A673 (cell line): ENCODE measurements around the gene CDC42EP4. TPM values are rescaled to one million over a fixed set of nuclear protein-coding genes. Genes with fewer than 3 reads are reported as not detected.
"Not testable (repeated sequence)": the region's sequence is repeated elsewhere in the genome, so short reads cannot be mapped to it uniquely, and the experiment has no call there.

Source experiments
- BruUV-seq: library from RNA; stranded (reverse); fragments of 400-500 nt; replicated peaks from 2 replicates; lab custom pipeline; 2021; lab: Mats Ljungman, UMichigan
- CTCF ChIA-PET: fragments of 300-600 bp; sonication (Branson Sonifier 250); formaldehyde crosslinking; loops from one replicate; lab custom pipeline; 2022; ENCODE audit warnings: antibody characterized with exemption; lab: Charles Lee
- POLR2A ChIA-PET: fragments of 300-600 bp; sonication (Branson Sonifier 250); formaldehyde crosslinking; loops from one replicate; lab custom pipeline; 2022; ENCODE audit warnings: antibody characterized with exemption; ENCODE audit not compliant: low non-redundant PET; lab: Charles Lee
- DNase-seq: peaks from one replicate; pipeline ENCODE4 v3.0.0-alpha.2; 2015; ENCODE audit warnings: low spot score
- H3K27ac ChIP-seq: fragments of 200-600 bp; sonication (generic); 2 replicates; pipeline ENCODE4 v1.5.1; 2016; ENCODE audit warnings: mixed run types, low read depth, mild to moderate bottlenecking, mixed read lengths, antibody characterized with exemption, low read length; ENCODE audit not compliant: poor library complexity, severe bottlenecking
- H3K27me3 ChIP-seq: fragments of 200-600 bp; sonication (generic); replicated peaks from 2 replicates; pipeline ENCODE4 v1.6.1; 2017; ENCODE audit warnings: mixed run types, low read depth, mild to moderate bottlenecking, mixed read lengths, antibody characterized with exemption, low read length; ENCODE audit not compliant: insufficient read depth, poor library complexity
- H3K36me3 ChIP-seq: fragments of 200-600 bp; sonication (generic); 2 replicates; pipeline ENCODE4 v1.6.1; 2016; ENCODE audit warnings: mixed run types, mild to moderate bottlenecking, mixed read lengths, antibody characterized with exemption, low read length; ENCODE audit not compliant: insufficient read depth, poor library complexity, severe bottlenecking
- H3K4me1 ChIP-seq: fragments of 200-600 bp; sonication (generic); 2 replicates; pipeline ENCODE4 v1.6.1; 2017; ENCODE audit warnings: mixed run types, mild to moderate bottlenecking, mixed read lengths, antibody characterized with exemption, low read length; ENCODE audit not compliant: insufficient read depth, poor library complexity, severe bottlenecking
- H3K4me3 ChIP-seq: fragments of 200-600 bp; sonication (generic); 2 replicates; pipeline ENCODE4 v1.5.1; 2016; ENCODE audit warnings: low read depth, mixed run types, mild to moderate bottlenecking, mixed read lengths, low read length; ENCODE audit not compliant: poor library complexity, severe bottlenecking
- H3K9me3 ChIP-seq: fragments of 200-600 bp; sonication (generic); 2 replicates; pipeline ENCODE4 v1.6.1; 2016; ENCODE audit warnings: mixed run types, low read depth, mild to moderate bottlenecking, mixed read lengths, antibody characterized with exemption, low read length; ENCODE audit not compliant: poor library complexity, severe bottlenecking
- EZH2 ChIP-seq: fragments of 200-600 bp; sonication (generic); IDR thresholded peaks from 2 replicates; pipeline ENCODE4 v1.6.1; 2017; ENCODE audit warnings: borderline replicate concordance, low read depth, mild to moderate bottlenecking, mixed read lengths, antibody characterized with exemption, low read length; ENCODE audit not compliant: poor library complexity, severe bottlenecking
- intact Hi-C: fragments of 100-400 bp; cut with micrococcal nuclease; formaldehyde crosslinking; loops from one replicate; pipeline ENCODE4 v1.10.0; 2022; ENCODE audit not compliant: unreplicated experiment
- total RNA-seq: library from RNA; stranded (reverse); gene quantifications from 2 replicates; pipeline ENCODE4 v1.2.3, GENCODE V29; 2021
- TF ChIP-seq, protein P1 (sequence below): fragments of 300-800, 200-600 bp; sonication (generic); conservative IDR thresholded peaks from 2 replicates; pipeline ENCODE4 v1.5.1; 2017; ENCODE audit warnings: low read depth, mild to moderate bottlenecking, antibody characterized with exemption, low read length, moderate library complexity, mixed read lengths

Gene CDC42EP4
- total RNA-seq, 1 experiment from 2014 or later, result 37.5 TPM

- Histone ChIP-seq H3K27me3 (no peaks in the 10 kb centered on the region), H3K4me1 (peaks cover 4% of the 10 kb centered on the region), H3K27ac (no peak overlapping the region), H3K4me3 (no peak overlapping the region), H3K36me3 (no peaks in the 10 kb centered on the region), H3K9me3 (no peaks in the 10 kb centered on the region)
- intact Hi-C loops, result no loop called here
- DNase-seq, result no peak
- BruUV-seq, result no TSS peak
- no peak for TF ChIP-seq EZH2
- TF ChIP-seq, protein P1, sequence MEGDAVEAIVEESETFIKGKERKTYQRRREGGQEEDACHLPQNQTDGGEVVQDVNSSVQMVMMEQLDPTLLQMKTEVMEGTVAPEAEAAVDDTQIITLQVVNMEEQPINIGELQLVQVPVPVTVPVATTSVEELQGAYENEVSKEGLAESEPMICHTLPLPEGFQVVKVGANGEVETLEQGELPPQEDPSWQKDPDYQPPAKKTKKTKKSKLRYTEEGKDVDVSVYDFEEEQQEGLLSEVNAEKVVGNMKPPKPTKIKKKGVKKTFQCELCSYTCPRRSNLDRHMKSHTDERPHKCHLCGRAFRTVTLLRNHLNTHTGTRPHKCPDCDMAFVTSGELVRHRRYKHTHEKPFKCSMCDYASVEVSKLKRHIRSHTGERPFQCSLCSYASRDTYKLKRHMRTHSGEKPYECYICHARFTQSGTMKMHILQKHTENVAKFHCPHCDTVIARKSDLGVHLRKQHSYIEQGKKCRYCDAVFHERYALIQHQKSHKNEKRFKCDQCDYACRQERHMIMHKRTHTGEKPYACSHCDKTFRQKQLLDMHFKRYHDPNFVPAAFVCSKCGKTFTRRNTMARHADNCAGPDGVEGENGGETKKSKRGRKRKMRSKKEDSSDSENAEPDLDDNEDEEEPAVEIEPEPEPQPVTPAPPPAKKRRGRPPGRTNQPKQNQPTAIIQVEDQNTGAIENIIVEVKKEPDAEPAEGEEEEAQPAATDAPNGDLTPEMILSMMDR, result no peak
- CTCF ChIA-PET, result interaction anchor here (0.6 kb wide), 1 partner anchor 74 kb away, joined by 5 read pairs; no protein-coding TSS in a partner anchor
- POLR2A ChIA-PET, result interaction anchor here (0.5 kb wide), 1 partner anchor 16 kb away, joined by 3 read pairs; no protein-coding TSS in a partner anchor
These were observed 5.2 kb upstream of the CDC42EP4 start for GRCh38 chr17:73316919-73317505.

DNA sequence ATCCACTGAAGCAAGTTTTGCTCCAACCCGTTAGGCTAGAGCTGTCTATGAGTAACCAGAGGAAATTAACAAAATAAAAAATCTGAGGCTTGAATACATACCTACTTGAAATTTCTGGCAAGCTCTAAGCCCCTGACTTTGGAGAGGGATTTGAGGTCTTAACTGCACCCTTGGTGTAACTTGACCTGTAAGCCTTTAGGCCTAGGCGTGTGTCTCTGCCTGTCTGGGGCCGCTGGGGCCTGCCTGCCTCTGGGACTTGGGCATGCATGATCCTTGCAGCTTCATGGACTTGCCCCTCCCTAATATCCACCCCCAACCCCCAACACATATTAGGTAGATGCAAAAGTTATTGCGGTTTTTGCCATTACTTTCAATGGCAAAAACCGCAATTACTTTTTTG is 3.7 kb upstream of the CDC42EP4 start:
- intact Hi-C loops, result no loop called here
- Histone ChIP-seq H3K27ac (no peak overlapping the region), H3K36me3 (no peaks in the 10 kb centered on the region), H3K4me3 (no peak overlapping the region), H3K4me1 (peaks cover 4% of the 10 kb centered on the region), H3K27me3 (no peaks in the 10 kb centered on the region), H3K9me3 (no peaks in the 10 kb centered on the region)
- TF ChIP-seq, protein P1, result no peak
- no peak for TF ChIP-seq EZH2
- POLR2A ChIA-PET, result interaction anchor here (0.5 kb wide), 1 partner anchor 12 kb away, joined by 10 read pairs; no protein-coding TSS in a partner anchor
- CTCF ChIA-PET, result no interaction called here
- no TSS peak for BruUV-seq
- DNase-seq, result no peak

- no peak for TF ChIP-seq EZH2
- CTCF ChIA-PET, result interaction anchor here (0.7 kb wide), 1 partner anchor 9 kb away, joined by 6 read pairs; no protein-coding TSS in a partner anchor
- BruUV-seq, result no TSS peak
- intact Hi-C loops, result no loop called here
- H3K36me3 ChIP-seq, result no peaks in the 10 kb centered on the region
- DNase-seq, result no peak
- no peak overlapping the region for H3K27ac ChIP-seq
- H3K27me3 ChIP-seq, result no peaks in the 10 kb centered on the region
- no peaks in the 10 kb centered on the region for H3K9me3 ChIP-seq
- POLR2A ChIA-PET, result no interaction called here
- no peak overlapping the region for H3K4me3 ChIP-seq
- peaks cover 14% of the 10 kb centered on the region for H3K4me1 ChIP-seq
These were observed 1.8 kb upstream of the CDC42EP4 start for GRCh38 chr17:73313526-73314127.

GRCh38 chr17:73312887-73313286 is 1.1 kb upstream of the CDC42EP4 start:
- H3K4me3 ChIP-seq, H3K36me3 ChIP-seq, BruUV-seq, intact Hi-C loops, H3K9me3 ChIP-seq, H3K27me3 ChIP-seq, H3K27ac ChIP-seq, POLR2A ChIA-PET, DNase-seq: not testable (repeated sequence)
- CTCF ChIA-PET, result interaction anchor here (0.6 kb wide), 1 partner anchor 24 kb away, joined by 4 read pairs; no protein-coding TSS in a partner anchor
- H3K4me1 ChIP-seq, result peaks cover 22% of the 10 kb centered on the region
